Sigmoid colon (tissue), 7 donors: ENCODE results near the gene KLHL29. TPM values are rescaled to one million over a fixed set of nuclear protein-coding genes. Genes with fewer than 3 reads are reported as not detected.
A peak's percentile ranks its signal among the peaks of the same experiment; 100 is the strongest.

Source experiments
- DNase-seq: peaks from one replicate; pipeline ENCODE4 v3.0.0-alpha.2; 2019
- H3K27ac ChIP-seq, 4 donors: fragments of 200-600 bp; sonication (generic); one replicate each; pipeline ENCODE4 v1.5.1; 2016 to 2019; ENCODE audit warnings: mild to moderate bottlenecking in 1 of 4
- H3K27me3 ChIP-seq, 3 donors: fragments of 200-600 bp; sonication (generic); one replicate each; pipeline ENCODE4 v1.5.1; 2019; ENCODE audit warnings: mild to moderate bottlenecking in 1 of 3
- H3K36me3 ChIP-seq, 4 donors: fragments of 200-600 bp; sonication (generic); one replicate each; pipeline ENCODE4 v1.5.1; 2016 to 2019
- H3K4me1 ChIP-seq, 4 donors: fragments of 200-600 bp; sonication (generic); one replicate each; pipeline ENCODE4 v1.5.1; 2017 to 2019
- H3K4me3 ChIP-seq, 4 donors: fragments of 200-600 bp; sonication (generic); one replicate each; pipeline ENCODE4 v1.5.1; 2017 to 2019; ENCODE audit warnings: mild to moderate bottlenecking in 2 of 4, moderate library complexity in 1 of 4
- H3K9me3 ChIP-seq, 4 donors: fragments of 200-600 bp in 3 of 4; sonication (generic) in 3 of 4; one replicate each; pipeline versions ENCODE4 v1.5.1 to v1.6.1; 2013 to 2019
- CTCF ChIP-seq, 4 experiments: fragments of 450-650 bp in 3 of 4; fragments of 200-600 bp in 1 of 4; IDR thresholded peaks; one replicate each; pipeline ENCODE4 v1.5.1; 2016 to 2019; ENCODE audit warnings: antibody characterized with exemption in 4 of 4, mild to moderate bottlenecking in 3 of 4, moderate library complexity in 2 of 4
- EP300 ChIP-seq, 4 donors: sonication (generic); formaldehyde crosslinking; IDR thresholded peaks; one replicate each; pipeline ENCODE4 v1.6.1; 2017; ENCODE audit warnings: antibody characterized with exemption in 4 of 4
- POLR2A ChIP-seq, 2 donors: fragments of 450-650 bp; IDR thresholded peaks; one replicate each; pipeline ENCODE4 v1.6.1; 2016; ENCODE audit warnings: antibody characterized with exemption in 2 of 2, mild to moderate bottlenecking in 2 of 2, moderate library complexity in 2 of 2
- POLR2AphosphoS5 ChIP-seq, 4 donors: sonication (generic); formaldehyde crosslinking; IDR thresholded peaks; one replicate each; pipeline ENCODE4 v1.6.1; 2017; ENCODE audit warnings: antibody characterized with exemption in 4 of 4
- WGBS, 2 donors: extraction: QIAGEN DNeasy Blood & Tissue Kit; methylation state at CpG; one replicate each; pipeline ENCODE4 v1.1.7; 2013; 5-methylcytosine and 5-hydroxymethylcytosine counted together
- intact Hi-C: fragments of 100-400 bp; cut with DNase I; formaldehyde crosslinking; loops from one replicate; pipeline ENCODE4 v1.15.1; 2023
- polyA plus RNA-seq, 3 donors: library from polyadenylated mRNA; stranded (reverse); fragments of 200-250 nt; gene quantifications; one replicate each; pipeline ENCODE4 v1.2.3, GENCODE V29; 2013
- total RNA-seq, 4 donors: library from RNA; depleted of rRNA; stranded (reverse); fragments of >200 nt; gene quantifications; one replicate each; pipeline ENCODE4 v1.1.0, GENCODE V29; 2016
- donor health status: healthy with polysubstance abuse.
- donor health status: Bipolar disorder and iron deficiency.
- donor health status: healthy.

The KLHL29 gene
- total and polyA plus RNA-seq, 7 donors = 0.46 to 25.5 (median 6.3) TPM

DNA sequence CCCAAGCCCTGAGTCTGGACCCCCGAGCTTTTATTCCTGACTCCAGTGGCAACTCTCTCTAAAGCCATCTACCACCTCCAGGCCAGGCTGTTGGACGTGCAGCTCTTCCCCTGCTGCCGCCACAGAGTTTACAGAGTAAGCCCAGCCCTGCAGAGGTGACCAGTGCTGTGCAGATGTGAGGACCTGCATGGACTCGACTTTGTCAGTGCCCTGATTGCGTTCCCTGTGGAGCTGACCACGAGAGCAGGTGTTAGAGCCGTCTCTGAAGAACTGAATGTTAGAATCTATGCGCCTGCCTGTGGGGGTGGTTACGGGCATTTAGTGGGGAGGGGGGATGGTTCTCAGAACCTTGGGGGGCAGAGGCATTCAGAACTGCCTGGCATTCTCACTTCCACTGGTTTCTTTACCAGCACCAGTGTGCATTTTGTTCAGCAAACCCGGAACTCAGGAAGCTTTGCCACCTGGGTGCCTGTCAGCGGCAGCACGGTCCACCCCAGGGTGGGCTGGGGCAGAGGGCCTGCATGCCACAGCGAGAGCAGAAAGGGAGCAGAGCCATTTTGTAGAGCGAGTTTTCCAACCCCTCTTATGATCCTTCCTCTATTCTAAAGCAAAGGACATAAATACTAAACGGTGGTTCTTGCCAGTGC lies 137.9 kb downstream of the KLHL29 start:
- Histone ChIP-seq H3K27me3 (no peaks in the 10 kb centered on the region), H3K36me3 (no peaks in the 10 kb centered on the region), H3K4me1 (peaks cover 0 to 79% (median 62%) of the 10 kb centered on the region in 4 donors), H3K9me3 (no peaks in the 10 kb centered on the region), H3K4me3 (no peak overlapping the region), H3K27ac (peak overlapping the region; percentile 87 to 93 (median 92))
- 83 to 85% methylated on average over 15 of the region's 15 CpGs for WGBS, 2 donors
- no peak for TF ChIP-seq CTCF (IDR thresholded peaks at IDR 0.05)
- TF ChIP-seq EP300 (IDR thresholded peaks at IDR 0.05) = no peak
- TF ChIP-seq POLR2A (IDR thresholded peaks at IDR 0.05) = no peak
- TF ChIP-seq POLR2AphosphoS5 (IDR thresholded peaks at IDR 0.05) = no peak
- no peak for DNase-seq
- intact Hi-C loops = loop anchor here (1.0 to 5.0 kb wide), 3 partner anchors 72 to 136 kb away; partner anchors contain the start of gene KLHL29

- H3K36me3 ChIP-seq = no peaks in the 10 kb centered on the region
- H3K9me3 ChIP-seq = no peaks in the 10 kb centered on the region
- peaks cover 0 to 76% (median 58%) of the 10 kb centered on the region in 4 donors for H3K4me1 ChIP-seq
- no peaks in the 10 kb centered on the region for H3K27me3 ChIP-seq
- DNase-seq = peak; percentile 92
- H3K4me3 ChIP-seq = no peak overlapping the region
- intact Hi-C loops = loop anchor here (1.0 to 5.0 kb wide), 3 partner anchors 71 to 136 kb away; partner anchors contain the start of gene KLHL29
- TF ChIP-seq EP300 (IDR thresholded peaks at IDR 0.05) (peak; percentile 64 to 86 (median 74)), CTCF (IDR thresholded peaks at IDR 0.05) (no peak), POLR2AphosphoS5 (IDR thresholded peaks at IDR 0.05) (peak; percentile 72 to 88 (median 83))
- H3K27ac ChIP-seq = peak overlapping the region; percentile 87 to 93 (median 92)
- WGBS, 2 donors = 73 to 76% methylated on average over 20 of the region's 20 CpGs
Observed at GRCh38 chr2:23523373-23524260, 138.6 kb downstream of the KLHL29 start.

DNA sequence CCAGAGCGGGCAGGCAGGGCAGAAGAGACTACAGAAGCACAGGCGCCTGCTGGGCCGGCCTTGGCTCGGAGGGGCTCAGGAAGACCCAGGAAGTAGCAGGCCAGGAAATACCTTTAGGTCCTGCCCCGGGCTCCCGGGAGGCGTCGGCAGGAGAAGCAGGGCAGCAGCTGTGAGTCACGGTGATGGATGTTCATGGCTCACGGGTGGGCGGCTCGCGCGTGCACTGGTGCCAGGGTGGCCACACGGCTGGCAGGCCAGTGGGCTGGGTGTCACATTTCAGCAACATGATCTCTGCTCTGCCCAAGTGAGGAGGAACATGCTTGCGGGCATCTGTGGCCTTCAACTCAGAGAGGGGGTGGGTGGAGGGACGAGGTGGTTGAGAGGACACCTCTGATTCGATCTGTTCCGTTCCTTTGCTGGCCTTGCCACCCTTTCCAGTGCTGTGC lies 139.3 kb downstream of the KLHL29 start:
- peaks cover 0 to 69% (median 52%) of the 10 kb centered on the region in 4 donors for H3K4me1 ChIP-seq
- peak; percentile 84 for DNase-seq

More for the DNA sequence above, 139.3 kb downstream of the KLHL29 start:
- H3K9me3 ChIP-seq = no peaks in the 10 kb centered on the region
- intact Hi-C loops = loop anchor here (5.0 kb wide), 1 partner anchor 137 kb away; the partner anchor contains the start of gene KLHL29
- WGBS, 2 donors = 88 to 89% methylated on average over 19 of the region's 19 CpGs
- TF ChIP-seq EP300 (IDR thresholded peaks at IDR 0.05) (no peak), CTCF (IDR thresholded peaks at IDR 0.05) (no peak), POLR2AphosphoS5 (IDR thresholded peaks at IDR 0.05) (peak in 2 of 4 donors; percentile 5 to 26), POLR2A (IDR thresholded peaks at IDR 0.05) (no peak)
- no peaks in the 10 kb centered on the region for H3K27me3 ChIP-seq
- no peak overlapping the region for H3K4me3 ChIP-seq
- peak overlapping the region; percentile 87 to 93 (median 92) for H3K27ac ChIP-seq
- H3K36me3 ChIP-seq = no peaks in the 10 kb centered on the region
